Endothelial cell of umbilical vein (primary cell): ENCODE results near the gene IER5. TPM values are rescaled to one million over a fixed set of nuclear protein-coding genes. Genes with fewer than 3 reads are reported as not detected.
"Not testable (repeated sequence)": the region's sequence is repeated elsewhere in the genome, so short reads cannot be mapped to it uniquely, and the experiment has no call there.

Experiments used
- BruUV-seq: library from RNA; stranded (reverse); fragments of 400-500 nt; replicated peaks from 2 replicates; lab custom pipeline; 2021; lab: Mats Ljungman, UMichigan
- CTCF ChIA-PET: fragments of 300-600, 350-600 bp; sonication (Branson Sonifier 250); formaldehyde crosslinking; loops from one replicate; lab custom pipeline; 2021; ENCODE audit warnings: antibody characterized with exemption, inconsistent platforms; lab: Charles Lee
- POLR2A ChIA-PET: fragments of 300-600, 350-600 bp; sonication (Branson Sonifier 250); formaldehyde crosslinking; loops from one replicate; lab custom pipeline; 2021; ENCODE audit warnings: antibody characterized with exemption, inconsistent platforms; lab: Charles Lee
- DNase-seq: peaks from one replicate; pipeline ENCODE4 v3.0.0-alpha.2; 2011; ENCODE audit warnings: low read depth, low spot score
- FAIRE-seq: peaks from 2 replicates; lab custom pipeline; 2011; peaks lifted over from hg19 to GRCh38; lab: Jason Lieb, UNC
- H2AFZ ChIP-seq: 2 replicates; pipeline ENCODE4 v1.6.0; 2012; ENCODE audit warnings: low read depth, low read length, control low read depth, inconsistent platforms
- H3K27ac ChIP-seq: 2 replicates; pipeline ENCODE4 v1.5.1; 2011; ENCODE audit warnings: low read depth, mild to moderate bottlenecking, control low read depth, low read length, moderate library complexity; ENCODE audit not compliant: insufficient read depth
- H3K27me3 ChIP-seq, 2 experiments: 2 replicates each; pipeline versions ENCODE4 v1.6.0 to v1.6.1; 2011; ENCODE audit warnings: low read length in 2 of 2, mixed read lengths in 1 of 2; ENCODE audit not compliant: control insufficient read depth in 2 of 2, insufficient read depth in 2 of 2
- H3K36me3 ChIP-seq, 2 experiments: 2 replicates in 1 of 2; 3 replicates in 1 of 2; pipeline ENCODE4 v1.5.1; 2011; ENCODE audit warnings: low read length in 2 of 2, mild to moderate bottlenecking in 1 of 2, moderate library complexity in 1 of 2; ENCODE audit not compliant: control insufficient read depth in 2 of 2, insufficient read depth in 2 of 2; ENCODE audit errors: extremely low read depth in 1 of 2
- H3K4me1 ChIP-seq: 3 replicates; pipeline ENCODE4 v1.5.1; 2011; ENCODE audit warnings: mild to moderate bottlenecking, low read length; ENCODE audit not compliant: control insufficient read depth, insufficient read depth; ENCODE audit errors: extremely low read depth
- H3K4me2 ChIP-seq: 2 replicates; pipeline ENCODE4 v1.6.1; 2011; ENCODE audit warnings: low read length, control low read depth, mixed read lengths; ENCODE audit not compliant: insufficient read depth
- H3K4me3 ChIP-seq, 3 experiments: fragments of 200-600 bp in 1 of 3; sonication (generic), shearing (Covaris generic) in 1 of 3; replicated peaks in 1 of 3; 2 replicates each; pipeline ENCODE4 v1.5.1; 2011 to 2016; ENCODE audit warnings: control low read depth in 3 of 3, low read length in 3 of 3, mild to moderate bottlenecking in 2 of 3, inconsistent platforms in 1 of 3, low read depth in 1 of 3, moderate library complexity in 1 of 3; ENCODE audit not compliant: insufficient read depth in 1 of 3
- H3K79me2 ChIP-seq: 2 replicates; pipeline ENCODE4 v1.6.0; 2012; ENCODE audit warnings: low read length, inconsistent platforms; ENCODE audit not compliant: control insufficient read depth, insufficient read depth
- H3K9ac ChIP-seq: replicated peaks from 2 replicates; pipeline ENCODE3; 2011; ENCODE audit warnings: low read length, control low read depth; ENCODE audit not compliant: insufficient read depth; ENCODE audit errors: extremely low read depth
- H3K9me1 ChIP-seq: replicated peaks from 3 replicates; pipeline ENCODE4 v1.6.0; 2011; ENCODE audit warnings: mild to moderate bottlenecking, low read length; ENCODE audit not compliant: control insufficient read depth, insufficient read depth; ENCODE audit errors: extremely low read depth
- H3K9me3 ChIP-seq: replicated peaks from 2 replicates; pipeline ENCODE4 v1.5.1; 2012; ENCODE audit warnings: low read length, inconsistent platforms; ENCODE audit not compliant: control insufficient read depth, insufficient read depth
- H4K20me1 ChIP-seq: replicated peaks from 2 replicates; pipeline ENCODE3; 2011; ENCODE audit warnings: mild to moderate bottlenecking, low read length; ENCODE audit not compliant: control insufficient read depth, insufficient read depth; ENCODE audit errors: extremely low read depth
- CTCF ChIP-seq, 2 donors: IDR thresholded peaks; 1 replicate in 1 of 2; 2 replicates in 1 of 2; pipeline ENCODE4 v1.5.1; 2011; ENCODE audit warnings: low read length in 2 of 2, mild to moderate bottlenecking in 2 of 2, moderate library complexity in 2 of 2, control low read depth in 1 of 2, inconsistent platforms in 1 of 2, low read depth in 1 of 2; ENCODE audit not compliant: insufficient read depth in 1 of 2; ENCODE audit errors: extremely low read depth in 1 of 2
- EZH2 ChIP-seq: IDR thresholded peaks from 2 replicates; pipeline ENCODE4 v1.6.1; 2012; ENCODE audit warnings: borderline replicate concordance, low read depth, mild to moderate bottlenecking, moderate library complexity, low read length, inconsistent platforms; ENCODE audit not compliant: severe bottlenecking
- FOS ChIP-seq: IDR thresholded peaks from 2 replicates; pipeline ENCODE4 v1.6.1; 2011; ENCODE audit warnings: mild to moderate bottlenecking, low read length, moderate library complexity, borderline replicate concordance; ENCODE audit not compliant: insufficient read depth
- GATA2 ChIP-seq: IDR thresholded peaks from 2 replicates; pipeline ENCODE4 v1.7.0; 2011; ENCODE audit warnings: low read depth, mild to moderate bottlenecking, moderate library complexity, mixed read lengths, low read length; ENCODE audit not compliant: insufficient read length, insufficient read depth
- JUN ChIP-seq: IDR thresholded peaks from 2 replicates; pipeline ENCODE4 v1.6.1; 2011; ENCODE audit warnings: borderline replicate concordance, low read depth; ENCODE audit not compliant: insufficient read length, insufficient read depth
- MAX ChIP-seq: IDR thresholded peaks from 2 replicates; pipeline ENCODE4 v1.6.1; 2011; ENCODE audit not compliant: insufficient read depth, insufficient read length
- MYC ChIP-seq: IDR thresholded peaks from one replicate; pipeline ENCODE4 v1.6.1; 2011; ENCODE audit warnings: mild to moderate bottlenecking, low read depth, low read length
- POLR2A ChIP-seq: IDR thresholded peaks from 2 replicates; pipeline ENCODE4 v1.6.1; 2012; ENCODE audit warnings: low read depth, mild to moderate bottlenecking, control low read depth, low read length
- POLR2AphosphoS5 ChIP-seq: IDR thresholded peaks from 2 replicates; pipeline ENCODE4 v1.6.1; 2012; ENCODE audit warnings: low read depth, mild to moderate bottlenecking, control low read depth, low read length, moderate library complexity; ENCODE audit not compliant: insufficient read depth
- dilution Hi-C: fragments of 300-500 bp; cut with MboI; formaldehyde crosslinking; loops from one replicate; pipeline ENCODE4 v1.15.0; 2019; ENCODE audit warnings: low sequenced_read_pairs; ENCODE audit not compliant: extremely low pct_ligation_motif_present
- intact Hi-C: fragments of 100-400 bp; cut with micrococcal nuclease; formaldehyde crosslinking; loops from one replicate; pipeline ENCODE4 v1.10.0; 2022
- polyA plus RNA-seq, 4 experiments: library from polyadenylated mRNA; depleted of rRNA in 3 of 4; stranded (reverse) in 3 of 4; unstranded in 1 of 4; fragments of >200 nt; gene quantifications; 2 replicates each; pipeline versions ENCODE4 v1.2.1 to v1.2.3, GENCODE V29; 2011 to 2012; ENCODE audit warnings: missing spikeins in 1 of 4
- total RNA-seq: library from RNA; stranded (reverse); gene quantifications from 2 replicates; pipeline ENCODE4 v1.2.3, GENCODE V29; 2021

Gene IER5
- total and polyA plus RNA-seq, 2 donors (not counting 3 experiments of a cell fraction or from before 2014, with no cell fraction given) = 6.6 to 14.4 TPM

DNA sequence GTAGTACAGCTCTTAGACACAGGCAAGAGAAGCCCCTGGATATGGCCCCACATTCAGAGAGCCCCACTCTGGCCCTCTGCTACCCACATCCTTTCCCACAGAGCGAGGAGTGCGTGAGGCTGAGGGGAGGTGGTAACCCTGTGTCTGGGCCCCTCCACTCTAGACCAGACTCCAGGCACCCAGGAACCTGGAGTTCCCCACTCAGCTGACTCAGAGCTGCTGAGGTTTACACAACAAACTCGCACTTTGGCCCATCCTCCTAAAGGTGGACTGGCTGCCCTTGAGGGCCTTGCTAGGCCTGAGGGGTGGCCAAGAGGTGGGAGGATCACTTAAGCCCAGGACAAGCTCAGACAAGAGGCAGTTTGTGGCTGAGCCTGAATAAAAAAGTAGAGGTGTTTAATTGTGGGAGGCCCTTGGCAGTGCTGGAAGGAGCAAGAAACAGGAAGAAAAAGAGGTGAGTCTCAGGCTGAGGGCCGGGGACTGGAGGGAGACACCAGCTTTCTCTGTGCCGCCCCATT lies 44.0 kb upstream of the IER5 start:
- CTCF ChIA-PET = no interaction called here
- Histone ChIP-seq H3K27ac (no peak overlapping the region), H4K20me1 (no peaks in the 10 kb centered on the region), H3K36me3 (no peaks in the 10 kb centered on the region), H3K9me1 (no peaks in the 10 kb centered on the region), H3K4me2 (no peak overlapping the region), H3K9ac (no peak overlapping the region), H3K79me2 (no peaks in the 10 kb centered on the region), H3K4me1 (no peaks in the 10 kb centered on the region), H3K27me3 (no peaks in the 10 kb centered on the region), H2AFZ (no peak overlapping the region), H3K9me3 (no peaks in the 10 kb centered on the region), H3K4me3 (no peak overlapping the region)
- DNase-seq (no peak), FAIRE-seq (no peak)
- dilution Hi-C loops (no loop called here), intact Hi-C loops (no loop called here)
- TF ChIP-seq MYC = no peak
- TF ChIP-seq GATA2 = no peak
- no peak for TF ChIP-seq POLR2A
- no peak for TF ChIP-seq MAX
- no peak for TF ChIP-seq POLR2AphosphoS5
- TF ChIP-seq CTCF (IDR thresholded peaks at IDR 0.05; ENCODE audit: extremely low read depth in 1 of 2, insufficient read depth in 1 of 2, low read depth in 1 of 2, low read length in 2 of 2) = no peak
- no peak for TF ChIP-seq JUN
- no peak for TF ChIP-seq EZH2
- no peak for TF ChIP-seq FOS
- POLR2A ChIA-PET = no interaction called here
- no TSS peak for BruUV-seq

- H3K4me1 ChIP-seq, H3K79me2 ChIP-seq, H3K27ac ChIP-seq, H3K9me3 ChIP-seq, BruUV-seq, H3K36me3 ChIP-seq, FAIRE-seq, H3K4me3 ChIP-seq, H4K20me1 ChIP-seq, H2AFZ ChIP-seq, H3K9ac ChIP-seq, DNase-seq, intact Hi-C loops, POLR2A ChIA-PET, H3K27me3 ChIP-seq, dilution Hi-C loops, H3K4me2 ChIP-seq, H3K9me1 ChIP-seq: not testable (repeated sequence)
- CTCF ChIA-PET = interaction anchor here (1.0 kb wide), 1 partner anchor 96 kb away, joined by 3 read pairs; no protein-coding TSS in a partner anchor
Observed at GRCh38 chr1:181045946-181046345, 42.6 kb upstream of the IER5 start.
